ENCODE data around the gene CHPF. TPM values are rescaled to one million over a fixed set of nuclear protein-coding genes. Genes with fewer than 3 reads are reported as not detected.

CHPF gene
- total RNA-seq, 2 donors from 2014 or later, result 14.0 to 27.6 TPM

- Mint-ChIP-seq H3K9me3 (no peaks in the 10 kb centered on the region), H3K27me3 (peaks cover 38% of the 10 kb centered on the region), H3K36me3 (ENCODE audit: low read depth) (no peaks in the 10 kb centered on the region), H3K27ac (no peak within 1 kb of the TSS), H3K4me3 (peak within 1 kb of the TSS; percentile 46), H3K4me1 (no peaks in the 10 kb centered on the region)
- no peak for ATAC-seq (replicated peaks)
Measured at GRCh38 chr2:219571311-219572236, 28.0 kb upstream of the CHPF start, which contains the start of gene OBSL1. OBSL1 (minus strand) TSS chr2:219571539; CDS start chr2:219571232, 307 bp downstream.

GRCh38 chr2:219570924-219571310, 27.3 kb upstream of the CHPF start:
- Mint-ChIP-seq H3K27me3 (peaks cover 37% of the 10 kb centered on the region), H3K27ac (no peak overlapping the region), H3K4me3 (no peak overlapping the region), H3K36me3 (ENCODE audit: low read depth) (no peaks in the 10 kb centered on the region), H3K4me1 (no peaks in the 10 kb centered on the region), H3K9me3 (no peaks in the 10 kb centered on the region)
- ATAC-seq (replicated peaks), result peak; percentile 18

- peak; percentile 47 for ATAC-seq (replicated peaks)
- H3K4me3 Mint-ChIP-seq, result peak overlapping the region; percentile 46
Measured at GRCh38 chr2:219570194-219570923, 26.8 kb upstream of the CHPF start.

GRCh38 chr2:219569635-219570034, 26.0 kb upstream of the CHPF start:
- ATAC-seq (replicated peaks), result no peak
- Mint-ChIP-seq H3K27ac (no peak overlapping the region), H3K27me3 (peaks cover 30% of the 10 kb centered on the region), H3K9me3 (no peaks in the 10 kb centered on the region), H3K36me3 (ENCODE audit: low read depth) (no peaks in the 10 kb centered on the region), H3K4me1 (no peaks in the 10 kb centered on the region), H3K4me3 (peak overlapping the region; percentile 46)

More at GRCh38 chr2:219570194-219570923, 26.8 kb upstream of the CHPF start:
- Mint-ChIP-seq H3K4me1 (no peaks in the 10 kb centered on the region), H3K27me3 (peaks cover 33% of the 10 kb centered on the region), H3K9me3 (no peaks in the 10 kb centered on the region), H3K27ac (no peak overlapping the region), H3K36me3 (ENCODE audit: low read depth) (no peaks in the 10 kb centered on the region)

GRCh38 chr2:219569041-219569440, 25.4 kb upstream of the CHPF start:
- no peaks in the 10 kb centered on the region for H3K4me1 Mint-ChIP-seq
- no peak for ATAC-seq (replicated peaks)

GRCh38 chr2:219567791-219568361, 24.3 kb upstream of the CHPF start:
- no peak overlapping the region for H3K27ac Mint-ChIP-seq
- H3K9me3 Mint-ChIP-seq, result no peaks in the 10 kb centered on the region
- peaks cover 32% of the 10 kb centered on the region for H3K27me3 Mint-ChIP-seq
- H3K36me3 Mint-ChIP-seq (ENCODE audit: low read depth), result no peaks in the 10 kb centered on the region
- H3K4me3 Mint-ChIP-seq, result no peak overlapping the region
- no peaks in the 10 kb centered on the region for H3K4me1 Mint-ChIP-seq
- ATAC-seq (replicated peaks), result no peak

More at GRCh38 chr2:219569041-219569440, 25.4 kb upstream of the CHPF start:
- peak overlapping the region; percentile 46 for H3K4me3 Mint-ChIP-seq
- H3K27me3 Mint-ChIP-seq, result peaks cover 30% of the 10 kb centered on the region
- no peaks in the 10 kb centered on the region for H3K36me3 Mint-ChIP-seq (ENCODE audit: low read depth)
- no peak overlapping the region for H3K27ac Mint-ChIP-seq
- no peaks in the 10 kb centered on the region for H3K9me3 Mint-ChIP-seq

- H3K9me3 Mint-ChIP-seq, result no peaks in the 10 kb centered on the region
- peaks cover 30% of the 10 kb centered on the region for H3K27me3 Mint-ChIP-seq
- ATAC-seq (replicated peaks), result no peak
- H3K4me1 Mint-ChIP-seq, result no peaks in the 10 kb centered on the region
- no peak overlapping the region for H3K4me3 Mint-ChIP-seq
- H3K36me3 Mint-ChIP-seq (ENCODE audit: low read depth), result no peaks in the 10 kb centered on the region
- H3K27ac Mint-ChIP-seq, result no peak overlapping the region
Measured at GRCh38 chr2:219567131-219567530, 23.5 kb upstream of the CHPF start.

- no peaks in the 10 kb centered on the region for H3K9me3 Mint-ChIP-seq
- H3K36me3 Mint-ChIP-seq (ENCODE audit: low read depth), result no peaks in the 10 kb centered on the region
- no peak for ATAC-seq (replicated peaks)
- H3K4me1 Mint-ChIP-seq, result no peaks in the 10 kb centered on the region
- peaks cover 25% of the 10 kb centered on the region for H3K27me3 Mint-ChIP-seq
- no peak overlapping the region for H3K4me3 Mint-ChIP-seq
- H3K27ac Mint-ChIP-seq, result no peak overlapping the region
Measured at GRCh38 chr2:219566640-219567039, 23.0 kb upstream of the CHPF start.

GRCh38 chr2:219565130-219566080, 21.8 kb upstream of the CHPF start:
- H3K9me3 Mint-ChIP-seq, result no peaks in the 10 kb centered on the region
- no peak overlapping the region for H3K4me3 Mint-ChIP-seq
- H3K27me3 Mint-ChIP-seq, result peaks cover 28% of the 10 kb centered on the region
- no peaks in the 10 kb centered on the region for H3K4me1 Mint-ChIP-seq
- H3K36me3 Mint-ChIP-seq (ENCODE audit: low read depth), result no peaks in the 10 kb centered on the region
- H3K27ac Mint-ChIP-seq, result no peak overlapping the region
- ATAC-seq (replicated peaks), result no peak

GRCh38 chr2:219563271-219563928, 19.8 kb upstream of the CHPF start:
- Mint-ChIP-seq H3K27ac (no peak overlapping the region), H3K36me3 (ENCODE audit: low read depth) (no peaks in the 10 kb centered on the region), H3K27me3 (peaks cover 24% of the 10 kb centered on the region), H3K9me3 (no peaks in the 10 kb centered on the region), H3K4me1 (no peaks in the 10 kb centered on the region), H3K4me3 (no peak overlapping the region)
- no peak for ATAC-seq (replicated peaks)

GRCh38 chr2:219562049-219563020, 18.7 kb upstream of the CHPF start:
- no peaks in the 10 kb centered on the region for H3K36me3 Mint-ChIP-seq (ENCODE audit: low read depth)

GRCh38 chr2:219561179-219562048, 17.8 kb upstream of the CHPF start:
- H3K27me3 Mint-ChIP-seq, result peaks cover 22% of the 10 kb centered on the region
- no peak overlapping the region for H3K4me3 Mint-ChIP-seq
- no peak for ATAC-seq (replicated peaks)
- H3K9me3 Mint-ChIP-seq, result no peaks in the 10 kb centered on the region
- no peak overlapping the region for H3K27ac Mint-ChIP-seq
- no peaks in the 10 kb centered on the region for H3K4me1 Mint-ChIP-seq
- no peaks in the 10 kb centered on the region for H3K36me3 Mint-ChIP-seq (ENCODE audit: low read depth)

More at GRCh38 chr2:219562049-219563020, 18.7 kb upstream of the CHPF start:
- no peak overlapping the region for H3K27ac Mint-ChIP-seq
- H3K27me3 Mint-ChIP-seq, result peaks cover 20% of the 10 kb centered on the region
- H3K4me1 Mint-ChIP-seq, result no peaks in the 10 kb centered on the region
- no peak overlapping the region for H3K4me3 Mint-ChIP-seq
- no peaks in the 10 kb centered on the region for H3K9me3 Mint-ChIP-seq
- ATAC-seq (replicated peaks), result no peak

All from activated T-helper 17 cell treated with anti-CD3 and anti-CD28 coated beads, Interleukin-2, amount 50 U/mL, for 72 hours (primary cell).